Suprapubic skin (tissue), 4 donors: ENCODE results near the gene SERTAD1.

Source experiments
- EP300 ChIP-seq: sonication (generic); formaldehyde crosslinking; IDR thresholded peaks from one replicate; pipeline ENCODE4 v1.6.1; 2017; ENCODE audit warnings: antibody characterized with exemption
- POLR2A ChIP-seq, 2 donors: fragments of 450-650 bp; IDR thresholded peaks; one replicate each; pipeline ENCODE4 v1.6.1; 2017; ENCODE audit warnings: antibody characterized with exemption in 2 of 2, mild to moderate bottlenecking in 2 of 2, moderate library complexity in 2 of 2
- POLR2AphosphoS5 ChIP-seq, 3 donors: sonication (generic); formaldehyde crosslinking; IDR thresholded peaks; one replicate each; pipeline ENCODE4 v1.6.1; 2017; ENCODE audit warnings: antibody characterized with exemption in 3 of 3
- TF ChIP-seq, protein P1 (sequence below), 2 donors: fragments of 200-600 bp in 1 of 2; fragments of 450-650 bp in 1 of 2; sonication (generic) in 1 of 2; IDR thresholded peaks; one replicate each; pipeline ENCODE4 v1.5.1; 2016 to 2019; ENCODE audit warnings: antibody characterized with exemption in 2 of 2, mild to moderate bottlenecking in 1 of 2, moderate library complexity in 1 of 2

DNA sequence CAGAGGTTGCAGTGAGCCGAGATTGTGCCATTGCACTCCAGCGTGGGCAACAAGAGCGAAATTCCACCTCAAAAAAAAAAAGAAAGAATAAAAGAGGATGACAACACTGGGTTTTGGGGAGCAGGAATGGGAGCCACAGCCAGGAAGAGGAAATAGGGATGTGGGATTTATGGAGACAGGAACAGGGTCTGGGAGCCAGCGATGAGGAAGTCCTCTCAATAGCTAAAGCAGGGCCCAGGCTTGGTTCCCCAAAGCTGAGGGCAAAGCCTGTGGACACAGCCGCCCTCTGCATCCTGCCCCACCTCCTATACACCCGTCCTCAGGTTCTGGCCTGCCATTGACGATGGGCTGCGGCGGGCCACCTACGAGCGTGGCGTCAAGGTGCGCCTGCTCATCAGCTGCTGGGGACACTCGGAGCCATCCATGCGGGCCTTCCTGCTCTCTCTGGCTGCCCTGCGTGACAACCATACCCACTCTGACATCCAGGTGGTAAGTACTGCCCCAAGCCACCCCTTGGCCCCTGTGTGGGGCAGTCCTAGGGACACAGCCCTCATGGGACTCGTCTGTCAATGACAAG is 49.4 kb downstream of the SERTAD1 start:
- TF ChIP-seq, protein P1, sequence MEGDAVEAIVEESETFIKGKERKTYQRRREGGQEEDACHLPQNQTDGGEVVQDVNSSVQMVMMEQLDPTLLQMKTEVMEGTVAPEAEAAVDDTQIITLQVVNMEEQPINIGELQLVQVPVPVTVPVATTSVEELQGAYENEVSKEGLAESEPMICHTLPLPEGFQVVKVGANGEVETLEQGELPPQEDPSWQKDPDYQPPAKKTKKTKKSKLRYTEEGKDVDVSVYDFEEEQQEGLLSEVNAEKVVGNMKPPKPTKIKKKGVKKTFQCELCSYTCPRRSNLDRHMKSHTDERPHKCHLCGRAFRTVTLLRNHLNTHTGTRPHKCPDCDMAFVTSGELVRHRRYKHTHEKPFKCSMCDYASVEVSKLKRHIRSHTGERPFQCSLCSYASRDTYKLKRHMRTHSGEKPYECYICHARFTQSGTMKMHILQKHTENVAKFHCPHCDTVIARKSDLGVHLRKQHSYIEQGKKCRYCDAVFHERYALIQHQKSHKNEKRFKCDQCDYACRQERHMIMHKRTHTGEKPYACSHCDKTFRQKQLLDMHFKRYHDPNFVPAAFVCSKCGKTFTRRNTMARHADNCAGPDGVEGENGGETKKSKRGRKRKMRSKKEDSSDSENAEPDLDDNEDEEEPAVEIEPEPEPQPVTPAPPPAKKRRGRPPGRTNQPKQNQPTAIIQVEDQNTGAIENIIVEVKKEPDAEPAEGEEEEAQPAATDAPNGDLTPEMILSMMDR (IDR thresholded peaks at IDR 0.05): no peak
- TF ChIP-seq POLR2AphosphoS5 (IDR thresholded peaks at IDR 0.05) (no peak), POLR2A (IDR thresholded peaks at IDR 0.05) (no peak), EP300 (no peak)
